ENCODE results near the gene CHPT1.

- TF ChIP-seq CTCF (IDR thresholded peaks at IDR 0.05 in 8 of 11, conservative IDR thresholded peaks at IDR 0.05 in 3 of 11) (no peak), POLR2A (IDR thresholded peaks at IDR 0.05) (no peak)
These were observed 21.9 kb upstream of the CHPT1 start for GRCh38 chr12:101675555-101675954.

All from spleen (tissue), 7 donors.